Gastrocnemius medialis (tissue), 4 donors: Measurements from ENCODE around the gene CLC.

ENCODE experiments used
- POLR2A ChIP-seq, 2 donors: fragments of 450-650 bp; IDR thresholded peaks; one replicate each; pipeline ENCODE4 v1.6.1; 2017; ENCODE audit warnings: antibody characterized with exemption in 2 of 2, mild to moderate bottlenecking in 2 of 2, moderate library complexity in 2 of 2
- TF ChIP-seq, protein P1 (sequence below), 5 experiments: fragments of 450-650 bp in 3 of 5; fragments of 200-600 bp in 2 of 5; sonication (generic) in 2 of 5; IDR thresholded peaks in 4 of 5; conservative IDR thresholded peaks in 1 of 5; 1 replicate in 4 of 5; 2 replicates in 1 of 5; pipeline ENCODE4 v1.5.1; 2016 to 2019; ENCODE audit warnings: antibody characterized with exemption in 5 of 5, mild to moderate bottlenecking in 3 of 5, moderate library complexity in 3 of 5

GRCh38 chr19:39736088-39736487, 1.7 kb downstream of the CLC start:
- TF ChIP-seq, protein P1, sequence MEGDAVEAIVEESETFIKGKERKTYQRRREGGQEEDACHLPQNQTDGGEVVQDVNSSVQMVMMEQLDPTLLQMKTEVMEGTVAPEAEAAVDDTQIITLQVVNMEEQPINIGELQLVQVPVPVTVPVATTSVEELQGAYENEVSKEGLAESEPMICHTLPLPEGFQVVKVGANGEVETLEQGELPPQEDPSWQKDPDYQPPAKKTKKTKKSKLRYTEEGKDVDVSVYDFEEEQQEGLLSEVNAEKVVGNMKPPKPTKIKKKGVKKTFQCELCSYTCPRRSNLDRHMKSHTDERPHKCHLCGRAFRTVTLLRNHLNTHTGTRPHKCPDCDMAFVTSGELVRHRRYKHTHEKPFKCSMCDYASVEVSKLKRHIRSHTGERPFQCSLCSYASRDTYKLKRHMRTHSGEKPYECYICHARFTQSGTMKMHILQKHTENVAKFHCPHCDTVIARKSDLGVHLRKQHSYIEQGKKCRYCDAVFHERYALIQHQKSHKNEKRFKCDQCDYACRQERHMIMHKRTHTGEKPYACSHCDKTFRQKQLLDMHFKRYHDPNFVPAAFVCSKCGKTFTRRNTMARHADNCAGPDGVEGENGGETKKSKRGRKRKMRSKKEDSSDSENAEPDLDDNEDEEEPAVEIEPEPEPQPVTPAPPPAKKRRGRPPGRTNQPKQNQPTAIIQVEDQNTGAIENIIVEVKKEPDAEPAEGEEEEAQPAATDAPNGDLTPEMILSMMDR (IDR thresholded peaks at IDR 0.05 in 4 of 5, conservative IDR thresholded peaks at IDR 0.05 in 1 of 5) = no peak
- TF ChIP-seq POLR2A (IDR thresholded peaks at IDR 0.05) = no peak
